Measurements from ENCODE around the gene OAF. TPM values are rescaled to one million over a fixed set of nuclear protein-coding genes. Genes with fewer than 3 reads are reported as not detected.

The OAF gene
- total RNA-seq, 1 experiment from 2014 or later: 32.3 TPM

GRCh38 chr11:120197977-120198376 lies 12.9 kb upstream of the OAF start:
- H3K4me1 ChIP-seq (ENCODE audit: control insufficient read depth in 1 of 2, insufficient read depth in 2 of 2, low read length in 2 of 2): peaks cover 0 to 12% of the 10 kb centered on the region in 2 experiments; a peak in 1 of 4 replicates
- H3K9me3 ChIP-seq (ENCODE audit: control insufficient read depth in 1 of 2, insufficient read depth in 1 of 2, low read depth in 1 of 2, low read length in 2 of 2): no peaks in the 10 kb centered on the region

GRCh38 chr11:120198403-120198786 lies 12.4 kb upstream of the OAF start:
- Histone ChIP-seq H3K9me3 (ENCODE audit: control insufficient read depth in 1 of 2, insufficient read depth in 1 of 2, low read depth in 1 of 2, low read length in 2 of 2) (no peaks in the 10 kb centered on the region), H3K4me2 (ENCODE audit: low read length) (no peak overlapping the region), H2AFZ (ENCODE audit: low read depth, low read length, poor library complexity, severe bottlenecking) (no peak overlapping the region), H3K79me2 (ENCODE audit: insufficient read depth, low read length) (no peaks in the 10 kb centered on the region), H4K20me1 (ENCODE audit: insufficient read depth) (no peaks in the 10 kb centered on the region), H3K4me1 (ENCODE audit: control insufficient read depth in 1 of 2, insufficient read depth in 2 of 2, low read length in 2 of 2) (peaks cover 0 to 12% of the 10 kb centered on the region in 2 experiments; a peak in 1 of 4 replicates), H3K9me2 (ENCODE audit: insufficient read depth) (no peaks in the 10 kb centered on the region), H3K4me3 (replicated peaks in 1 of 2; ENCODE audit: low read depth in 1 of 2, low read length in 2 of 2) (no peak overlapping the region), H3K27ac (ENCODE audit: low read depth, low read length) (no peak overlapping the region), H3K9ac (ENCODE audit: low read length) (no peak overlapping the region), H3K36me3 (ENCODE audit: control insufficient read depth in 1 of 2, insufficient read depth in 2 of 2, low read length in 2 of 2) (no peaks in the 10 kb centered on the region), H3K27me3 (ENCODE audit: insufficient read depth, low read length) (no peaks in the 10 kb centered on the region)
- BruUV-seq (replicated peaks): no TSS peak
- ChIA-PET CTCF (no interaction called here), POLR2A (no interaction called here), RAD21 (ENCODE audit: low non-redundant PET in 1 of 2, low total read pairs in 2 of 2, uncharacterized antibody in 2 of 2, unreplicated experiment in 2 of 2) (no interaction called here)
- no peak for ATAC-seq
- no peak for DNase-seq (ENCODE audit: low read depth, low spot score)
- intact Hi-C loops (cut with micrococcal nuclease): no loop called here
- TF ChIP-seq ZFX (IDR thresholded peaks at IDR 0.05): no peak
- no peak for TF ChIP-seq ZBTB33 (IDR thresholded peaks at IDR 0.05; ENCODE audit: extremely low read depth, insufficient replicate concordance, low read length)
- no peak for TF ChIP-seq ATF3 (IDR thresholded peaks at IDR 0.05)
- no peak for TF ChIP-seq REST (IDR thresholded peaks at IDR 0.05; ENCODE audit: low read depth)
- TF ChIP-seq SIN3A (IDR thresholded peaks at IDR 0.05; ENCODE audit: low read depth): no peak
- TF ChIP-seq TCF7L2 (IDR thresholded peaks at IDR 0.05; ENCODE audit: borderline replicate concordance, extremely low read depth, insufficient read depth, insufficient read length): no peak
- TF ChIP-seq EZH2 (IDR thresholded peaks at IDR 0.05): no peak

More at GRCh38 chr11:120197977-120198376, 12.9 kb upstream of the OAF start:
- no peak for DNase-seq (ENCODE audit: low read depth, low spot score)
- H3K4me3 ChIP-seq (replicated peaks in 1 of 2; ENCODE audit: low read depth in 1 of 2, low read length in 2 of 2): no peak overlapping the region
- intact Hi-C loops (cut with micrococcal nuclease): no loop called here
- H2AFZ ChIP-seq (ENCODE audit: low read depth, low read length, poor library complexity, severe bottlenecking): no peak overlapping the region
- H3K36me3 ChIP-seq (ENCODE audit: control insufficient read depth in 1 of 2, insufficient read depth in 2 of 2, low read length in 2 of 2): no peaks in the 10 kb centered on the region
- TF ChIP-seq ZBTB33 (IDR thresholded peaks at IDR 0.05; ENCODE audit: extremely low read depth, insufficient replicate concordance, low read length) (no peak), YY1 (IDR thresholded peaks at IDR 0.05; ENCODE audit: extremely low read depth, insufficient replicate concordance, low read depth, low read length) (no peak), TCF7L2 (IDR thresholded peaks at IDR 0.05; ENCODE audit: borderline replicate concordance, extremely low read depth, insufficient read depth, insufficient read length) (no peak), ZNF274 (IDR thresholded peaks at IDR 0.05; ENCODE audit: low read depth, low read length) (no peak)
- no peaks in the 10 kb centered on the region for H3K79me2 ChIP-seq (ENCODE audit: insufficient read depth, low read length)
- ChIA-PET POLR2A (no interaction called here), RAD21 (ENCODE audit: low non-redundant PET in 1 of 2, low total read pairs in 2 of 2, uncharacterized antibody in 2 of 2, unreplicated experiment in 2 of 2) (no interaction called here), CTCF (no interaction called here)
- H3K27ac ChIP-seq (ENCODE audit: low read depth, low read length): no peak overlapping the region
- H3K9me2 ChIP-seq (ENCODE audit: insufficient read depth): no peaks in the 10 kb centered on the region
- H3K4me2 ChIP-seq (ENCODE audit: low read length): no peak overlapping the region
- no peaks in the 10 kb centered on the region for H3K27me3 ChIP-seq (ENCODE audit: insufficient read depth, low read length)
- H4K20me1 ChIP-seq (ENCODE audit: insufficient read depth): no peaks in the 10 kb centered on the region
- no peak overlapping the region for H3K9ac ChIP-seq (ENCODE audit: low read length)
- no peak for ATAC-seq
- no TSS peak for BruUV-seq (replicated peaks)

Measured in HCT116 (cell line).